T-helper 1 cell treated with Interleukin-12 subunit alpha and Interleukin-12 subunit beta and Interleukin-4 antibody, amounts not matched to agents 30 μg/mL and 1 μg/mL, for 36 hours (primary cell): Measurements from ENCODE around the gene MCC.
"Not testable (repeated sequence)": the region's sequence is repeated elsewhere in the genome, so short reads cannot be mapped to it uniquely, and the experiment has no call there.

Experiments used
- H3K27ac Mint-ChIP-seq: one replicate; pipeline ENCODE4 v1.8.0; 2021; ENCODE audit warnings: mild to moderate bottlenecking, mixed read lengths
- H3K27me3 Mint-ChIP-seq: one replicate; pipeline ENCODE4 v1.8.0; 2021; ENCODE audit warnings: low read depth, mixed read lengths
- H3K36me3 Mint-ChIP-seq: one replicate; pipeline ENCODE4 v1.8.0; 2021; ENCODE audit warnings: low read depth, mixed read lengths
- H3K4me1 Mint-ChIP-seq: one replicate; pipeline ENCODE4 v1.8.0; 2021; ENCODE audit warnings: low read depth, mixed read lengths
- H3K4me3 Mint-ChIP-seq: one replicate; pipeline ENCODE4 v1.8.0; 2021; ENCODE audit warnings: mild to moderate bottlenecking, moderate library complexity, mixed read lengths
- H3K9me3 Mint-ChIP-seq: one replicate; pipeline ENCODE4 v1.8.0; 2021; ENCODE audit warnings: mixed read lengths

The MCC gene

GRCh38 chr5:113421693-113422092 is 66.6 kb downstream of the MCC start:
- H3K27me3 Mint-ChIP-seq: no peaks in the 10 kb centered on the region
- no peaks in the 10 kb centered on the region for H3K4me1 Mint-ChIP-seq
- H3K4me3 Mint-ChIP-seq: no peak overlapping the region
- H3K9me3 Mint-ChIP-seq: no peaks in the 10 kb centered on the region
- H3K27ac Mint-ChIP-seq: no peak overlapping the region
- H3K36me3 Mint-ChIP-seq: no peaks in the 10 kb centered on the region

GRCh38 chr5:113405530-113405929 is 82.7 kb downstream of the MCC start:
- H3K4me3 Mint-ChIP-seq: no peak overlapping the region
- no peak overlapping the region for H3K27ac Mint-ChIP-seq
- H3K36me3 Mint-ChIP-seq: no peaks in the 10 kb centered on the region
- peaks cover 27% of the 10 kb centered on the region for H3K27me3 Mint-ChIP-seq
- no peaks in the 10 kb centered on the region for H3K9me3 Mint-ChIP-seq
- H3K4me1 Mint-ChIP-seq: no peaks in the 10 kb centered on the region

GRCh38 chr5:113404269-113404668 is 84.0 kb downstream of the MCC start:
- H3K4me1 Mint-ChIP-seq: no peaks in the 10 kb centered on the region
- no peaks in the 10 kb centered on the region for H3K36me3 Mint-ChIP-seq
- no peak overlapping the region for H3K27ac Mint-ChIP-seq
- no peak overlapping the region for H3K4me3 Mint-ChIP-seq
- H3K27me3 Mint-ChIP-seq: peaks cover 27% of the 10 kb centered on the region
- no peaks in the 10 kb centered on the region for H3K9me3 Mint-ChIP-seq

GRCh38 chr5:113397986-113398385 is 90.3 kb downstream of the MCC start:
- H3K4me1 Mint-ChIP-seq, H3K4me3 Mint-ChIP-seq, H3K36me3 Mint-ChIP-seq, H3K9me3 Mint-ChIP-seq, H3K27ac Mint-ChIP-seq: not testable (repeated sequence)
- peaks cover 13% of the 10 kb centered on the region for H3K27me3 Mint-ChIP-seq

- no peak overlapping the region for H3K4me3 Mint-ChIP-seq
- H3K27ac Mint-ChIP-seq: no peak overlapping the region
Observed at GRCh38 chr5:113397046-113397445, 91.2 kb downstream of the MCC start.

GRCh38 chr5:113394658-113395057 is 93.6 kb downstream of the MCC start:
- H3K27me3 Mint-ChIP-seq: peaks cover 21% of the 10 kb centered on the region
- H3K36me3 Mint-ChIP-seq: no peaks in the 10 kb centered on the region
- H3K9me3 Mint-ChIP-seq: no peaks in the 10 kb centered on the region
- no peak overlapping the region for H3K4me3 Mint-ChIP-seq
- H3K27ac Mint-ChIP-seq: no peak overlapping the region
- no peaks in the 10 kb centered on the region for H3K4me1 Mint-ChIP-seq

More at GRCh38 chr5:113397046-113397445, 91.2 kb downstream of the MCC start:
- H3K4me1 Mint-ChIP-seq: no peaks in the 10 kb centered on the region
- H3K36me3 Mint-ChIP-seq: no peaks in the 10 kb centered on the region
- H3K27me3 Mint-ChIP-seq: peaks cover 19% of the 10 kb centered on the region
- no peaks in the 10 kb centered on the region for H3K9me3 Mint-ChIP-seq

GRCh38 chr5:113390224-113390623 is 98.0 kb downstream of the MCC start:
- no peak overlapping the region for H3K27ac Mint-ChIP-seq
- no peaks in the 10 kb centered on the region for H3K4me1 Mint-ChIP-seq
- H3K27me3 Mint-ChIP-seq: peaks cover 31% of the 10 kb centered on the region
- H3K36me3 Mint-ChIP-seq: no peaks in the 10 kb centered on the region
- no peak overlapping the region for H3K4me3 Mint-ChIP-seq
- no peaks in the 10 kb centered on the region for H3K9me3 Mint-ChIP-seq

- H3K4me1 Mint-ChIP-seq: no peaks in the 10 kb centered on the region
Observed at GRCh38 chr5:113389116-113389515, 99.1 kb downstream of the MCC start.

GRCh38 chr5:113387844-113388243 is 100.4 kb downstream of the MCC start:
- Mint-ChIP-seq H3K27me3 (peaks cover 38% of the 10 kb centered on the region), H3K4me1 (no peaks in the 10 kb centered on the region), H3K9me3 (no peaks in the 10 kb centered on the region), H3K27ac (no peak overlapping the region), H3K4me3 (no peak overlapping the region), H3K36me3 (no peaks in the 10 kb centered on the region)

More at GRCh38 chr5:113389116-113389515, 99.1 kb downstream of the MCC start:
- no peak overlapping the region for H3K27ac Mint-ChIP-seq
- no peaks in the 10 kb centered on the region for H3K9me3 Mint-ChIP-seq
- no peaks in the 10 kb centered on the region for H3K36me3 Mint-ChIP-seq
- no peak overlapping the region for H3K4me3 Mint-ChIP-seq
- peaks cover 30% of the 10 kb centered on the region for H3K27me3 Mint-ChIP-seq

- Mint-ChIP-seq H3K27ac (no peak overlapping the region), H3K36me3 (no peaks in the 10 kb centered on the region), H3K4me1 (peaks cover 15% of the 10 kb centered on the region), H3K27me3 (peaks cover 56% of the 10 kb centered on the region), H3K4me3 (no peak overlapping the region), H3K9me3 (no peaks in the 10 kb centered on the region)
Observed at GRCh38 chr5:113384782-113385285, 103.4 kb downstream of the MCC start.

GRCh38 chr5:113382731-113383130 is 105.5 kb downstream of the MCC start:
- H3K9me3 Mint-ChIP-seq: no peaks in the 10 kb centered on the region
- H3K4me1 Mint-ChIP-seq: peaks cover 25% of the 10 kb centered on the region
- H3K36me3 Mint-ChIP-seq: no peaks in the 10 kb centered on the region
- no peak overlapping the region for H3K4me3 Mint-ChIP-seq
- peaks cover 50% of the 10 kb centered on the region for H3K27me3 Mint-ChIP-seq
- no peak overlapping the region for H3K27ac Mint-ChIP-seq

- no peak overlapping the region for H3K4me3 Mint-ChIP-seq
- no peak overlapping the region for H3K27ac Mint-ChIP-seq
- no peaks in the 10 kb centered on the region for H3K9me3 Mint-ChIP-seq
- peaks cover 30% of the 10 kb centered on the region for H3K4me1 Mint-ChIP-seq
- H3K27me3 Mint-ChIP-seq: peaks cover 50% of the 10 kb centered on the region
- no peaks in the 10 kb centered on the region for H3K36me3 Mint-ChIP-seq
Observed at GRCh38 chr5:113381791-113382190, 106.5 kb downstream of the MCC start.

GRCh38 chr5:113380807-113381326 is 107.4 kb downstream of the MCC start:
- no peaks in the 10 kb centered on the region for H3K36me3 Mint-ChIP-seq
- H3K4me3 Mint-ChIP-seq: no peak overlapping the region
- H3K4me1 Mint-ChIP-seq: peaks cover 30% of the 10 kb centered on the region
- H3K27me3 Mint-ChIP-seq: peaks cover 45% of the 10 kb centered on the region
- H3K9me3 Mint-ChIP-seq: no peaks in the 10 kb centered on the region
- H3K27ac Mint-ChIP-seq: no peak overlapping the region

- Mint-ChIP-seq H3K27ac (no peak overlapping the region), H3K27me3 (peaks cover 41% of the 10 kb centered on the region), H3K9me3 (no peaks in the 10 kb centered on the region), H3K4me3 (no peak overlapping the region), H3K36me3 (peaks cover under 1% of the 10 kb centered on the region), H3K4me1 (peaks cover 30% of the 10 kb centered on the region)
Observed at GRCh38 chr5:113379936-113380806, 108.1 kb downstream of the MCC start.

GRCh38 chr5:113378959-113379541 is 109.2 kb downstream of the MCC start:
- Mint-ChIP-seq H3K4me1 (peaks cover 30% of the 10 kb centered on the region), H3K36me3 (peaks cover 3% of the 10 kb centered on the region), H3K9me3 (no peaks in the 10 kb centered on the region), H3K27ac (peak overlapping the region; percentile 27), H3K27me3 (peaks cover 37% of the 10 kb centered on the region), H3K4me3 (peak overlapping the region; percentile 38)
